22Rv1 (cell line): Measurements from ENCODE around the gene KRT27.

ENCODE experiments used
- H3K27ac ChIP-seq: fragments of 450-650 bp; 2 replicates; pipeline ENCODE4 v1.5.1; 2017
- ZFX ChIP-seq: fragments of 450-650 bp; IDR thresholded peaks from 2 replicates; pipeline ENCODE4 v1.6.1; 2017; ENCODE audit warnings: antibody characterized with exemption, borderline replicate concordance
- TF ChIP-seq, protein P1 (sequence below): fragments of 450-650 bp; IDR thresholded peaks from 2 replicates; pipeline ENCODE4 v1.5.1; 2017; ENCODE audit warnings: mild to moderate bottlenecking

The KRT27 gene

DNA sequence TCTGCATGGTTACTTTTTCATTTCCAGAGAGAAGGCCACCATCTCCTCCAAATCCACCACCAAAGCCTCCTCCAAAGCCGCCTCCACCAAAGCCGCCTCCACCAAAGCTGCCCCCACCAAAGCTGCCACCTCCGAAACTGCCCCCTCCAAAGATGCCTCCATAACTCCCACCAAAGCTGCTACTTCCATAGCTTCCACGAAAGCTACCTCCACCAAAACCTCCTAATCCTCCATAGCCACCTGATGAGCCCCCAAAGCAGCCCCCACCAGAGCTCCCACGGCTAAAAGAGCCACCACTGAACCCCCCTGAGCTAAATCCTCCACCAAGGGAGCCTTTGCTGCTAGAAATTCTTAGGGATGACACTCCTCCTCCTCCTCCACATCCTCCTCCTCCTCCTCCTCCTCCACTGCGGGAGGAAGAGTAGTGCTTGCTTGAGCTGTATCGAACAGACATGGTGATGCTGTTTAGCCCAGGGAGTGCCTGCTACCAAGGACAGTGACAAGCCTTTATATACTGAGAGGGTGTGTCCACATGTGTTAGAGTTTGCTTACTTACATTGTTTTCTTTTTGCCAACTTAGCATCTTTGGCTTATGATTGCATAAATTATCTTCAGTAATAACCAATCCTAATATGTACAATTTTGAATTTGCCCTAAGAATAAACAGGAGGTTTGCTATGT, 39.9 kb upstream of the KRT27 start, which contains the start of gene KRT10:
TSS of gene KRT10 (minus strand) at position 483 of the 681 bp plus-strand sequence. CDS start at position 454, 29 bp downstream.
- TF ChIP-seq, protein P1, sequence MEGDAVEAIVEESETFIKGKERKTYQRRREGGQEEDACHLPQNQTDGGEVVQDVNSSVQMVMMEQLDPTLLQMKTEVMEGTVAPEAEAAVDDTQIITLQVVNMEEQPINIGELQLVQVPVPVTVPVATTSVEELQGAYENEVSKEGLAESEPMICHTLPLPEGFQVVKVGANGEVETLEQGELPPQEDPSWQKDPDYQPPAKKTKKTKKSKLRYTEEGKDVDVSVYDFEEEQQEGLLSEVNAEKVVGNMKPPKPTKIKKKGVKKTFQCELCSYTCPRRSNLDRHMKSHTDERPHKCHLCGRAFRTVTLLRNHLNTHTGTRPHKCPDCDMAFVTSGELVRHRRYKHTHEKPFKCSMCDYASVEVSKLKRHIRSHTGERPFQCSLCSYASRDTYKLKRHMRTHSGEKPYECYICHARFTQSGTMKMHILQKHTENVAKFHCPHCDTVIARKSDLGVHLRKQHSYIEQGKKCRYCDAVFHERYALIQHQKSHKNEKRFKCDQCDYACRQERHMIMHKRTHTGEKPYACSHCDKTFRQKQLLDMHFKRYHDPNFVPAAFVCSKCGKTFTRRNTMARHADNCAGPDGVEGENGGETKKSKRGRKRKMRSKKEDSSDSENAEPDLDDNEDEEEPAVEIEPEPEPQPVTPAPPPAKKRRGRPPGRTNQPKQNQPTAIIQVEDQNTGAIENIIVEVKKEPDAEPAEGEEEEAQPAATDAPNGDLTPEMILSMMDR = no peak
- TF ChIP-seq ZFX = no peak
- H3K27ac ChIP-seq = no peak within 1 kb of the TSS

DNA sequence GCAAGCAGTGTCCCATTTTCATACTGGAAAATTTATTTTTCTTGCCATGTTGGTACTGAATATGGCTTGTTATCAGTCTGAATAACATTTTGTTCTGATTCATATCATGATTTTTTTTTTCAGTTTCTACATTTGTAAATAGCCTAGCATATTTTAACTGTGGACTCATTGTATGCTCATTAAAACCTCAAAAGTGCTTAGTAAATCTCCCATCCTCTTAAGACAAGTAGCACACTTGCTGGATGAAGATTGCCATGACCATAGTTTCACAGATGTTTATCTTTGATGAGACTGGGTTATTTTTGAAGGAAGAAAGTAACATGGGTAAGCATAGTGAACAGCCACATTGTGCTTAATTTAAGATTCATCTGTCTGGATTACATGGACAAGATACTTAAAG, 39.2 kb upstream of the KRT27 start:
- no peak for TF ChIP-seq ZFX
- TF ChIP-seq, protein P1 = no peak
- no peak overlapping the region for H3K27ac ChIP-seq

DNA sequence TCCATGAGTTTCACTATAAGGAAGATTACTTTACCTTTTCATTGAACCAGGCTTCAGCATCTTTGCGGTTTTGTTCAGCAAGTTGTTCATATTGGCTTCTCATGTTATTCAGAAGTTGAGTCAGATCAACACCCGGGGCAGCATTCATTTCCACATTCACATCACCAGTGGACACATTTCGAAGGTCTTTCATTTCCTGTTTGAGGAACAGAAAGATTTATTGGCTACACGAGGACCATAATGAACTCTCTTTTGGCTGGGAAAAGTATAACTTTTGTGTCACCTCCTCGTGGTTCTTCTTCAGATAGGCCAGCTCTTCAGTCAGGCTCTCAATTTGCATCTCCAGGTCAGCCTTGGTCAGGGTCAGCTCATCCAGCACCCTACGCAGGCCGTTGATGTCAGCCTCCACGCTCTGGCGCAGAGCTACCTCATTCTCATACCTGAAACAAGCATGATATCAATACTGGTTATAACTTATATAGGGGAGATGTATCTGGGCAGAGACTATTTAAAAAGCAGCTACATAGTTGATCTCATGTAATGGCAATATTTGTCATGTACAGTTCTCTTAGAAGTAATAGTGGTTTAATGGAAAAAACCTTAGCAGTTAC, 38.0 kb upstream of the KRT27 start:
- no peak for TF ChIP-seq ZFX
- TF ChIP-seq, protein P1 = no peak
- H3K27ac ChIP-seq = no peak overlapping the region

DNA sequence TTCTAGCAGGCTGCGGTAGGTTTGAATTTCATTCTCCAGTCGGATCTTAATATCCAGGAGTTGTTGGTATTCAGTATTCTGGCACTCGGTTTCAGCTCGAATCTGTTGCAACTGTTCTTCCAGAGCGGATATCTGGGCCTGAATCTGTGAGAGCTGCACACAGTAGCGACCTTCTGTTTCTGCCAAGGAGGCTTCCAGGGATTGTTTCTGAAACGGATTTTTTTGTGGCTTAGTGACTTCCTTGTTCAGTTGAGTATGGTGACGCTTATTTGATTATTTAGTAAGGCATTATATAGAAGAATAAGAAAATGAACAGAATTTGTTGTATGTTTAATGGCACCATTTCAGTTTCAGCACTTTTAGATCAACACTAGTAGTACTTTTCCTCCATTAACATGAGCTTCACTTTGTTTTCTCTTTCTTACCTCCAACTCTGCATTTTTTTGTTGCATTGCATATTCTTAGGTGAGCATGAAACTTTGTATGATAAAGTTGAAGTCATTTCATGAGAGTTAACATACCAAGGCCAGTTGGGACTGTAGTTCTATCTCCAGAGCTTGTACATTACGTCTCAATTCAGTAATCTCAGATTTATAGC, 37.3 kb upstream of the KRT27 start:
- H3K27ac ChIP-seq = peak overlapping the region; percentile 81
- TF ChIP-seq, protein P1 = no peak
- TF ChIP-seq ZFX = no peak

DNA sequence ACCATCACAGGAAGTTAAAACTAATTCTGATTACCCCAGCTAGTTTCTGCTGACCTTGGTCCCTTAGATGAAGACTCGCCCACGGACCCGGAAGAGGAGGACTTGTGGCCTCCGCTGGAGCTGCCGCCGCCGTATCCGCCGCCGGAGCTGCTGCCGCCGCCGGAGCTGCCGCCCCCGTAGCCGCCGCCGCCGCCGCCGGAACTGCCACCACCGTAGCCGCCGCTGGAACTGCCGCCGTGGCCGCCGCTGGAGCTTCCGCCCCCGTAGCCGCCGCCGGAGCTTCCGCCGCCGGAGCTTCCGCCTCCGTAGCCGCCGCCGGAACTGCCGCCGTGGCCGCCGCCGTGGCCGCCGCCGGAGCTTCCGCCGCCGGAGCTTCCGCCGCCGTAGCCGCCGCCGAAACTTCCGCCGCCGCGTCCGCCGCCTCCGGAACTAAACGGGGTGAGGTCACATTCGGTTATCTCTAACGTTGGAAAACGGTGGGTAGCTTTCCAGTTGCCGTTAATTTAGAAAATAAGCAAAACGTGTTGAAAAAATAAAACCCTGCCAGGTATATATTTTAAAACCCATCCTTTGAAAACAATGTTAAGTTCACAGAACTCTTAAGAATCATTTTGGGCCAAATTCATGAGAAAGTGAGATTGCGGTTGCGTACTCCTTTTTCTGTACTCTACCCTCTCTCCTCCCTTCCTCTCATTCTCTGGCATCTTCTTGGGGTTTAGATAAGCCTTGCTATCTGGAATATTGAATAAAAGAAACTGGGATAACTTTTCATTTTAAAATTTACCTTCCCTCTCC, 36.6 kb upstream of the KRT27 start:
- TF ChIP-seq, protein P1 = no peak
- no peak for TF ChIP-seq ZFX
- peak overlapping the region; percentile 81 for H3K27ac ChIP-seq

DNA sequence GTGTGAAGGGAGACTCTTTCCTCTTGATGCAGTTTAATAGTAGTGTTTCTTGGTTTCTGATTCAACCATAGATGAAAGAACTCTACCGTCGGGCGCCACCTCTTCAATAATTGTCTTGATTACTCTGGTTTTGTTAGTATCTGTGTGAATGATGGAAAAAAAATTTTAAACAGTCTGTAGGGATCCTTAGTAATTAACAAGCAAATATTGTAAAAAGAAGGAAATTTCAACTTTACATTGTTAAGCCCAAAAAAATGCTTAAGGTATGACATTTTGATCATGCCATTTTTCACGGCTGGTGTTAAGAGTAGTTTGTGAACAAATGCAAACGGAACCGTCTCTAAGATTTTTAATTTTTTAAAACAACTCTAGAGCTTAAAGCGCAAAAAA, 36.0 kb upstream of the KRT27 start:
- TF ChIP-seq, protein P1 = no peak
- TF ChIP-seq ZFX = no peak
- peak overlapping the region; percentile 81 for H3K27ac ChIP-seq
